ENCODE data around the gene DGKH. TPM values are rescaled to one million over a fixed set of nuclear protein-coding genes. Genes with fewer than 3 reads are reported as not detected.
A peak's percentile ranks its signal among the peaks of the same experiment; 100 is the strongest.

DGKH gene
- total and polyA plus RNA-seq, 2 donors (not counting 1 experiment from before 2014, with no cell fraction given): 6.1 to 7.9 TPM

DNA sequence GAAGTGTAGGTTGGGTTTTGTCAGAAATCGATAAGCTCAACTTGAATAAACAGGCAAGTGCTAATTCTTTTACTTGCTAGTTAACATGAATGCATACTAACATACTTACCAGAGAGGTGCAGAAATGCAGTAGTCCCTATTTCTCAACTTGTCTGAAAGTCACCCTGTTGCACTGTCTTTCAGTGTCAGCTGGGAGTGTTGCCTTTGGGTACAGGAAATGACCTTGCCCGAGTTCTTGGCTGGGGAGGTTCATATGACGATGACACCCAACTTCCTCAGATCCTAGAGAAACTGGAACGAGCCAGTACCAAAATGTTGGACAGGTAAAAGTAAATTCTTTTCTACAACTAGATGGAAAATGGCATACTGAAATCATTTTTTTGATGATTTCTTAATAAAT is 120.0 kb downstream of the DGKH start:
- Histone ChIP-seq H3K4me2 (ENCODE audit: extremely low read depth, insufficient read depth, low read length) (no peak overlapping the region), H3K4me3 (replicated peaks in 1 of 4; ENCODE audit: control extremely low read depth in 1 of 4, insufficient read depth in 1 of 4, low read depth in 3 of 4, low read length in 4 of 4) (no peak overlapping the region), H3K9me3 (ENCODE audit: control insufficient read depth, insufficient read depth, low read depth, low read length) (no peaks in the 10 kb centered on the region), H3K36me3 (ENCODE audit: control insufficient read depth, insufficient read depth, low read length) (no peaks in the 10 kb centered on the region), H3K9ac (ENCODE audit: insufficient read depth, low read length) (no peak overlapping the region), H3K27me3 (ENCODE audit: control insufficient read depth, insufficient read depth, low read length) (no peaks in the 10 kb centered on the region), H3K27ac (ENCODE audit: insufficient read depth, low read length) (no peak overlapping the region), H3K79me2 (ENCODE audit: control insufficient read depth, insufficient read depth, low read length) (no peaks in the 10 kb centered on the region), H2AFZ (ENCODE audit: low read length) (no peak overlapping the region), H3K4me1 (ENCODE audit: control insufficient read depth, extremely low read depth, insufficient read depth, low read length) (no peaks in the 10 kb centered on the region), H4K20me1 (ENCODE audit: control insufficient read depth, extremely low read depth, insufficient read depth, low read length) (no peaks in the 10 kb centered on the region)
- no peak for DNase-seq (ENCODE audit: low read depth in 2 of 2)
- TF ChIP-seq, protein P1, sequence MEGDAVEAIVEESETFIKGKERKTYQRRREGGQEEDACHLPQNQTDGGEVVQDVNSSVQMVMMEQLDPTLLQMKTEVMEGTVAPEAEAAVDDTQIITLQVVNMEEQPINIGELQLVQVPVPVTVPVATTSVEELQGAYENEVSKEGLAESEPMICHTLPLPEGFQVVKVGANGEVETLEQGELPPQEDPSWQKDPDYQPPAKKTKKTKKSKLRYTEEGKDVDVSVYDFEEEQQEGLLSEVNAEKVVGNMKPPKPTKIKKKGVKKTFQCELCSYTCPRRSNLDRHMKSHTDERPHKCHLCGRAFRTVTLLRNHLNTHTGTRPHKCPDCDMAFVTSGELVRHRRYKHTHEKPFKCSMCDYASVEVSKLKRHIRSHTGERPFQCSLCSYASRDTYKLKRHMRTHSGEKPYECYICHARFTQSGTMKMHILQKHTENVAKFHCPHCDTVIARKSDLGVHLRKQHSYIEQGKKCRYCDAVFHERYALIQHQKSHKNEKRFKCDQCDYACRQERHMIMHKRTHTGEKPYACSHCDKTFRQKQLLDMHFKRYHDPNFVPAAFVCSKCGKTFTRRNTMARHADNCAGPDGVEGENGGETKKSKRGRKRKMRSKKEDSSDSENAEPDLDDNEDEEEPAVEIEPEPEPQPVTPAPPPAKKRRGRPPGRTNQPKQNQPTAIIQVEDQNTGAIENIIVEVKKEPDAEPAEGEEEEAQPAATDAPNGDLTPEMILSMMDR (conservative IDR thresholded peaks at IDR 0.05 in 1 of 2, IDR thresholded peaks at IDR 0.05 in 1 of 2; ENCODE audit: low read depth in 1 of 2, low read length in 2 of 2): no peak
- TF ChIP-seq EZH2 (IDR thresholded peaks at IDR 0.05; ENCODE audit: low read length, missing control alignments): no peak

- Histone ChIP-seq H2AFZ (ENCODE audit: low read length) (no peak overlapping the region), H4K20me1 (ENCODE audit: control insufficient read depth, extremely low read depth, insufficient read depth, low read length) (no peaks in the 10 kb centered on the region), H3K4me3 (replicated peaks in 1 of 4; ENCODE audit: control extremely low read depth in 1 of 4, insufficient read depth in 1 of 4, low read depth in 3 of 4, low read length in 4 of 4) (no peak overlapping the region), H3K9ac (ENCODE audit: insufficient read depth, low read length) (no peak overlapping the region), H3K27me3 (ENCODE audit: control insufficient read depth, insufficient read depth, low read length) (no peaks in the 10 kb centered on the region), H3K27ac (ENCODE audit: insufficient read depth, low read length) (no peak overlapping the region), H3K9me3 (ENCODE audit: control insufficient read depth, insufficient read depth, low read depth, low read length) (no peaks in the 10 kb centered on the region), H3K36me3 (ENCODE audit: control insufficient read depth, insufficient read depth, low read length) (no peaks in the 10 kb centered on the region), H3K4me2 (ENCODE audit: extremely low read depth, insufficient read depth, low read length) (no peak overlapping the region), H3K79me2 (ENCODE audit: control insufficient read depth, insufficient read depth, low read length) (no peaks in the 10 kb centered on the region), H3K4me1 (ENCODE audit: control insufficient read depth, extremely low read depth, insufficient read depth, low read length) (peaks cover 2% of the 10 kb centered on the region)
- no peak for TF ChIP-seq EZH2 (IDR thresholded peaks at IDR 0.05; ENCODE audit: low read length, missing control alignments)
- TF ChIP-seq, protein P1 (conservative IDR thresholded peaks at IDR 0.05 in 1 of 2, IDR thresholded peaks at IDR 0.05 in 1 of 2; ENCODE audit: low read depth in 1 of 2, low read length in 2 of 2): no peak
- no peak for DNase-seq (ENCODE audit: low read depth in 2 of 2)
Observed at GRCh38 chr13:42170029-42170428, 121.6 kb downstream of the DGKH start.

GRCh38 chr13:42173789-42174343 is 125.4 kb downstream of the DGKH start:
- H3K27ac ChIP-seq (ENCODE audit: insufficient read depth, low read length): no peak overlapping the region
- no peaks in the 10 kb centered on the region for H3K36me3 ChIP-seq (ENCODE audit: control insufficient read depth, insufficient read depth, low read length)
- H3K4me2 ChIP-seq (ENCODE audit: extremely low read depth, insufficient read depth, low read length): no peak overlapping the region
- no peaks in the 10 kb centered on the region for H3K79me2 ChIP-seq (ENCODE audit: control insufficient read depth, insufficient read depth, low read length)
- no peaks in the 10 kb centered on the region for H4K20me1 ChIP-seq (ENCODE audit: control insufficient read depth, extremely low read depth, insufficient read depth, low read length)
- no peak overlapping the region for H2AFZ ChIP-seq (ENCODE audit: low read length)
- H3K27me3 ChIP-seq (ENCODE audit: control insufficient read depth, insufficient read depth, low read length): no peaks in the 10 kb centered on the region
- peaks cover 2% of the 10 kb centered on the region for H3K4me1 ChIP-seq (ENCODE audit: control insufficient read depth, extremely low read depth, insufficient read depth, low read length)
- no peaks in the 10 kb centered on the region for H3K9me3 ChIP-seq (ENCODE audit: control insufficient read depth, insufficient read depth, low read depth, low read length)
- peak in 1 of 2 donors; percentile 38 for DNase-seq (ENCODE audit: low read depth in 2 of 2)
- no peak for TF ChIP-seq EZH2 (IDR thresholded peaks at IDR 0.05; ENCODE audit: low read length, missing control alignments)
- TF ChIP-seq, protein P1 (conservative IDR thresholded peaks at IDR 0.05 in 1 of 2, IDR thresholded peaks at IDR 0.05 in 1 of 2; ENCODE audit: low read depth in 1 of 2, low read length in 2 of 2): no peak
- H3K4me3 ChIP-seq (replicated peaks in 1 of 4; ENCODE audit: control extremely low read depth in 1 of 4, insufficient read depth in 1 of 4, low read depth in 3 of 4, low read length in 4 of 4): no peak overlapping the region
- H3K9ac ChIP-seq (ENCODE audit: insufficient read depth, low read length): no peak overlapping the region

All from fibroblast of lung (primary cell).